Measurements from ENCODE around the gene USP30.
A peak's percentile ranks its signal among the peaks of the same experiment; 100 is the strongest.
"Not testable (repeated sequence)": the region's sequence is repeated elsewhere in the genome, so short reads cannot be mapped to it uniquely, and the experiment has no call there.

Gene USP30

GRCh38 chr12:109047081-109047805, 5.1 kb upstream of the USP30 start:
- H3K4me2 ChIP-seq (ENCODE audit: low read depth, low read length, poor library complexity, severe bottlenecking) = no peak overlapping the region
- H3K9ac ChIP-seq (ENCODE audit: low read depth, low read length, poor library complexity, severe bottlenecking) = no peak overlapping the region
- H3F3A ChIP-seq (ENCODE audit: low read depth) = no peaks in the 10 kb centered on the region
- no peaks in the 10 kb centered on the region for H3K9me3 ChIP-seq (ENCODE audit: insufficient read depth, low read depth, low read length)
- H3K4me1 ChIP-seq (ENCODE audit: insufficient read depth, low read length, poor library complexity, severe bottlenecking) = peaks cover 5% of the 10 kb centered on the region
- H3K27me3 ChIP-seq (ENCODE audit: insufficient read depth, low read length, poor library complexity, severe bottlenecking) = no peaks in the 10 kb centered on the region
- no peaks in the 10 kb centered on the region for H3K79me2 ChIP-seq (ENCODE audit: insufficient read depth, low read length)
- H3K4me3 ChIP-seq (ENCODE audit: low read length, poor library complexity, severe bottlenecking) = no peak overlapping the region
- no peaks in the 10 kb centered on the region for H3K36me3 ChIP-seq (ENCODE audit: insufficient read depth, low read length)
- H2AFZ ChIP-seq (ENCODE audit: low read length) = no peak overlapping the region
- H3K9me2 ChIP-seq (replicated peaks; ENCODE audit: low read depth, low read length) = no peaks in the 10 kb centered on the region
- no peaks in the 10 kb centered on the region for H4K20me1 ChIP-seq (ENCODE audit: insufficient read depth, low read length, poor library complexity, severe bottlenecking)
- TF ChIP-seq CTCF (conservative IDR thresholded peaks at IDR 0.05; ENCODE audit: low read length) = no peak
- no peak for TF ChIP-seq EZH2phosphoT487 (IDR thresholded peaks at IDR 0.05; ENCODE audit: borderline replicate concordance)

- not testable (repeated sequence) for H3K4me3 ChIP-seq (ENCODE audit: low read length, poor library complexity, severe bottlenecking); H3K27me3 ChIP-seq (ENCODE audit: insufficient read depth, low read length, poor library complexity, severe bottlenecking); H3F3A ChIP-seq (ENCODE audit: low read depth); H4K20me1 ChIP-seq (ENCODE audit: insufficient read depth, low read length, poor library complexity, severe bottlenecking); H3K4me2 ChIP-seq (ENCODE audit: low read depth, low read length, poor library complexity, severe bottlenecking); H3K79me2 ChIP-seq (ENCODE audit: insufficient read depth, low read length); H2AFZ ChIP-seq (ENCODE audit: low read length); H3K9me2 ChIP-seq (replicated peaks; ENCODE audit: low read depth, low read length); H3K9ac ChIP-seq (ENCODE audit: low read depth, low read length, poor library complexity, severe bottlenecking); H3K36me3 ChIP-seq (ENCODE audit: insufficient read depth, low read length); H3K9me3 ChIP-seq (ENCODE audit: insufficient read depth, low read depth, low read length)
- H3K4me1 ChIP-seq (ENCODE audit: insufficient read depth, low read length, poor library complexity, severe bottlenecking) = peaks cover 16% of the 10 kb centered on the region
Measured at GRCh38 chr12:109048706-109049105, 3.7 kb upstream of the USP30 start.

GRCh38 chr12:109049794-109050193, 2.6 kb upstream of the USP30 start:
- not testable (repeated sequence) for H3F3A ChIP-seq (ENCODE audit: low read depth); H2AFZ ChIP-seq (ENCODE audit: low read length)
- H3K4me1 ChIP-seq (ENCODE audit: insufficient read depth, low read length, poor library complexity, severe bottlenecking) = peaks cover 26% of the 10 kb centered on the region

GRCh38 chr12:109052097-109052413, 321 bp upstream of the USP30 start:
- peak overlapping the region; percentile 11 for H3K9ac ChIP-seq (ENCODE audit: low read depth, low read length, poor library complexity, severe bottlenecking)
- H3K27me3 ChIP-seq (ENCODE audit: insufficient read depth, low read length, poor library complexity, severe bottlenecking) = no peaks in the 10 kb centered on the region
- H3K9me3 ChIP-seq (ENCODE audit: insufficient read depth, low read depth, low read length) = no peaks in the 10 kb centered on the region
- H3K4me1 ChIP-seq (ENCODE audit: insufficient read depth, low read length, poor library complexity, severe bottlenecking) = peaks cover 30% of the 10 kb centered on the region
- peaks cover 9% of the 10 kb centered on the region; the same call in 1 of the 2 replicates for H3K79me2 ChIP-seq (ENCODE audit: insufficient read depth, low read length)
- peak overlapping the region; percentile 99 for H3K4me3 ChIP-seq (ENCODE audit: low read length, poor library complexity, severe bottlenecking)
- H3K9me2 ChIP-seq (replicated peaks; ENCODE audit: low read depth, low read length) = no peaks in the 10 kb centered on the region
- TF ChIP-seq CTCF (conservative IDR thresholded peaks at IDR 0.05; ENCODE audit: low read length) (no peak), EZH2phosphoT487 (IDR thresholded peaks at IDR 0.05; ENCODE audit: borderline replicate concordance) (no peak)
- no peaks in the 10 kb centered on the region for H3F3A ChIP-seq (ENCODE audit: low read depth)
- H2AFZ ChIP-seq (ENCODE audit: low read length) = peak overlapping the region; percentile 89
- peak overlapping the region; percentile 98 for H3K4me2 ChIP-seq (ENCODE audit: low read depth, low read length, poor library complexity, severe bottlenecking)
- no peaks in the 10 kb centered on the region for H3K36me3 ChIP-seq (ENCODE audit: insufficient read depth, low read length)
- no peaks in the 10 kb centered on the region for H4K20me1 ChIP-seq (ENCODE audit: insufficient read depth, low read length, poor library complexity, severe bottlenecking)

More at GRCh38 chr12:109049794-109050193, 2.6 kb upstream of the USP30 start:
- H3K36me3 ChIP-seq (ENCODE audit: insufficient read depth, low read length); H3K79me2 ChIP-seq (ENCODE audit: insufficient read depth, low read length); H3K4me3 ChIP-seq (ENCODE audit: low read length, poor library complexity, severe bottlenecking); H3K9me2 ChIP-seq (replicated peaks; ENCODE audit: low read depth, low read length); H3K9ac ChIP-seq (ENCODE audit: low read depth, low read length, poor library complexity, severe bottlenecking); H4K20me1 ChIP-seq (ENCODE audit: insufficient read depth, low read length, poor library complexity, severe bottlenecking); H3K27me3 ChIP-seq (ENCODE audit: insufficient read depth, low read length, poor library complexity, severe bottlenecking); H3K9me3 ChIP-seq (ENCODE audit: insufficient read depth, low read depth, low read length); H3K4me2 ChIP-seq (ENCODE audit: low read depth, low read length, poor library complexity, severe bottlenecking): not testable (repeated sequence)

Measured in Loucy (cell line).